ENCODE results near the gene CRELD1. TPM values are rescaled to one million over a fixed set of nuclear protein-coding genes. Genes with fewer than 3 reads are reported as not detected.

CRELD1 gene
- total and polyA plus RNA-seq, 2 of the 4 experiments (the other 2 are of a cell fraction), result 8.6 to 25.7 TPM

GRCh38 chr3:9948586-9948985 is 15.0 kb downstream of the CRELD1 start:
- no peaks in the 10 kb centered on the region; the same call in 1 of the 2 replicates for H4K20me1 ChIP-seq (ENCODE audit: insufficient read depth, low read length)
- H3K9me1 ChIP-seq (ENCODE audit: insufficient read depth, low read length), result peaks cover 5% of the 10 kb centered on the region; the same call in 1 of the 2 replicates
- H3K79me1 ChIP-seq (ENCODE audit: low read depth in 1 of 2, low read length in 2 of 2), result no peaks in the 10 kb centered on the region
- H3K4me3 ChIP-seq (ENCODE audit: insufficient read depth, low read depth, low read length), result no peak overlapping the region
- H3K23ac ChIP-seq (ENCODE audit: low read depth, low read length), result no peak overlapping the region
- no peak overlapping the region for H3K14ac ChIP-seq (replicated peaks; ENCODE audit: low read depth, low read length)
- no peaks in the 10 kb centered on the region for H3K27me3 ChIP-seq (ENCODE audit: control insufficient read depth, insufficient read depth, low read length)
- no peak for DNase-seq
- no CpG with 5 or more reads among the region's 3 CpGs for WGBS, 2 experiments (ENCODE audit: extremely low coverage in 2 of 2, insufficient read length in 1 of 2)
- H3K9me3 ChIP-seq (ENCODE audit: control insufficient read depth, insufficient read depth, low read length), result no peaks in the 10 kb centered on the region
- no peak for ATAC-seq (ENCODE audit: low read depth)
- no peak overlapping the region for H3K56ac ChIP-seq (ENCODE audit: extremely low read depth, insufficient read depth, low read length)
- H2BK5ac ChIP-seq (ENCODE audit: low read depth, low read length, poor library complexity, severe bottlenecking), result no peak overlapping the region
- H3K9ac ChIP-seq (ENCODE audit: low read depth, low read length), result no peak overlapping the region
- H2AK9ac ChIP-seq (replicated peaks; ENCODE audit: low read depth, low read length, poor library complexity), result no peak overlapping the region
- BruUV-seq (replicated peaks), result no TSS peak
- H4K8ac ChIP-seq (ENCODE audit: low read depth in 2 of 2, low read length in 2 of 2), result no peak overlapping the region
- no peak overlapping the region for H3K27ac ChIP-seq (ENCODE audit: insufficient read depth, low read length)
- no peak overlapping the region for H2AK5ac ChIP-seq (ENCODE audit: low read depth, low read length)
- no peak overlapping the region for H4K91ac ChIP-seq (ENCODE audit: insufficient read depth, low read depth, low read length)
- ChIA-PET CTCF (no interaction called here), POLR2A (ENCODE audit: unreplicated experiment) (no interaction called here)
- no peak overlapping the region for H2BK120ac ChIP-seq (ENCODE audit: low read depth, low read length)
- in situ Hi-C loops (cut with MboI; ENCODE audit: low sequenced_read_pairs), result no loop called here
- no peak overlapping the region for H3K4ac ChIP-seq (ENCODE audit: low read depth, low read length)
- no peak overlapping the region for H3K18ac ChIP-seq (ENCODE audit: low read depth, low read length)
- no peak for TF ChIP-seq USF2 (IDR thresholded peaks at IDR 0.05; ENCODE audit: low read depth, low read length)
- no peak for TF ChIP-seq RAD21 (IDR thresholded peaks at IDR 0.05; ENCODE audit: low read length)
- no peak for TF ChIP-seq BHLHE40 (IDR thresholded peaks at IDR 0.05; ENCODE audit: low read depth, low read length)
- no peak for TF ChIP-seq MAZ (IDR thresholded peaks at IDR 0.05; ENCODE audit: borderline replicate concordance, low read depth, low read length)
- TF ChIP-seq CHD1 (IDR thresholded peaks at IDR 0.05; ENCODE audit: low read depth, low read length), result no peak
- no peak for TF ChIP-seq SMC3 (IDR thresholded peaks at IDR 0.05; ENCODE audit: low read depth, low read length)
- no peak for TF ChIP-seq RCOR1 (IDR thresholded peaks at IDR 0.05; ENCODE audit: insufficient replicate concordance, low read length)
- no peak for TF ChIP-seq NFE2L2 (IDR thresholded peaks at IDR 0.05; ENCODE audit: low read depth, low read length)
- no peak for TF ChIP-seq MAFK (IDR thresholded peaks at IDR 0.05; ENCODE audit: low read depth, low read length)
- TF ChIP-seq POLR2A (IDR thresholded peaks at IDR 0.05; ENCODE audit: low read depth, low read length), result no peak
- TF ChIP-seq CTCF (conservative IDR thresholded peaks at IDR 0.05; ENCODE audit: low read depth, low read length), result no peak
- TF ChIP-seq ELK1 (IDR thresholded peaks at IDR 0.05; ENCODE audit: borderline replicate concordance, low read depth, low read length), result no peak
- no peak for TF ChIP-seq RFX5 (IDR thresholded peaks at IDR 0.05; ENCODE audit: low read depth, low read length)
- no peak for TF ChIP-seq MXI1 (IDR thresholded peaks at IDR 0.05; ENCODE audit: borderline replicate concordance, low read depth, low read length)
- TF ChIP-seq CEBPB (IDR thresholded peaks at IDR 0.05; ENCODE audit: low read depth, low read length), result no peak
- TF ChIP-seq FOS (IDR thresholded peaks at IDR 0.05; ENCODE audit: low read depth, low read length), result no peak
- H2BK20ac ChIP-seq (ENCODE audit: low read depth, low read length), result no peak overlapping the region
- H4K5ac ChIP-seq (ENCODE audit: low read depth, low read length), result no peak overlapping the region
- dilution Hi-C loops (cut with HindIII; ENCODE audit: low sequenced_read_pairs, unreplicated experiment), result no loop called here
- H3K36me3 ChIP-seq (ENCODE audit: control insufficient read depth, insufficient read depth, low read length), result peaks cover 2% of the 10 kb centered on the region; the same call in 1 of the 2 replicates
- intact Hi-C loops (cut with micrococcal nuclease), result no loop called here
- no peak overlapping the region for H2BK15ac ChIP-seq (ENCODE audit: low read depth, low read length)
- peaks cover 10% of the 10 kb centered on the region; the same call in 1 of the 2 replicates for H3K4me1 ChIP-seq (ENCODE audit: control insufficient read depth, insufficient read depth, low read length)
- H3K4me2 ChIP-seq (ENCODE audit: low read depth, low read length), result no peak overlapping the region
- no peak overlapping the region for H2AFZ ChIP-seq (replicated peaks; ENCODE audit: low read length, poor library complexity)

All from IMR-90 (cell line).